Neural progenitor cell (in vitro differentiated cells): Measurements from ENCODE around the gene POLD3. TPM values are rescaled to one million over a fixed set of nuclear protein-coding genes. Genes with fewer than 3 reads are reported as not detected.
"Not testable (repeated sequence)": the region's sequence is repeated elsewhere in the genome, so short reads cannot be mapped to it uniquely, and the experiment has no call there.

Experiments
- DNase-seq: peaks from one replicate; pipeline ENCODE4 v3.0.0-alpha.2; 2016; ENCODE audit warnings: low spot score
- H2AFZ ChIP-seq: fragments of 200-600 bp; sonication (generic); replicated peaks from 2 replicates; pipeline ENCODE4 v1.6.1; 2016; ENCODE audit warnings: antibody characterized with exemption
- H3F3A ChIP-seq: fragments of 200-600 bp; sonication (generic); 2 replicates; pipeline ENCODE4 v1.6.1; 2016; ENCODE audit warnings: antibody characterized with exemption, low read depth
- H3K27ac ChIP-seq: fragments of 200-600 bp; sonication (generic); 2 replicates; pipeline ENCODE4 v1.5.1; 2016; ENCODE audit warnings: mild to moderate bottlenecking
- H3K27me3 ChIP-seq: fragments of 200-600 bp; sonication (generic); 2 replicates; pipeline ENCODE4 v1.6.1; 2016; ENCODE audit warnings: mild to moderate bottlenecking, moderate library complexity
- H3K36me3 ChIP-seq: fragments of 200-600 bp; sonication (generic); 2 replicates; pipeline ENCODE4 v1.5.1; 2016
- H3K4me1 ChIP-seq: fragments of 200-600 bp; sonication (generic); 2 replicates; pipeline ENCODE4 v1.6.1; 2016; ENCODE audit warnings: mixed run types
- H3K4me2 ChIP-seq: fragments of 200-600 bp; sonication (generic); 2 replicates; pipeline ENCODE4 v1.6.1; 2016
- H3K4me3 ChIP-seq: fragments of 200-600 bp; sonication (generic); 2 replicates; pipeline ENCODE4 v1.5.1; 2016
- H3K79me2 ChIP-seq: fragments of 200-600 bp; sonication (generic); 2 replicates; pipeline ENCODE4 v1.6.1; 2016; ENCODE audit warnings: low read depth
- H3K9ac ChIP-seq: fragments of 200-600 bp; sonication (generic); 2 replicates; pipeline ENCODE4 v1.6.1; 2016
- H3K9me3 ChIP-seq: fragments of 200-600 bp; sonication (generic); 2 replicates; pipeline ENCODE4 v1.5.1; 2016; ENCODE audit warnings: low read depth
- H4K20me1 ChIP-seq: fragments of 200-600 bp; sonication (generic); 2 replicates; pipeline ENCODE4 v1.6.1; 2016; ENCODE audit warnings: low read depth
- H3K27ac Mint-ChIP-seq: 3 replicates; pipeline ENCODE4 v1.8.0; 2021; ENCODE audit warnings: mixed read lengths
- H3K27me3 Mint-ChIP-seq: 2 replicates; pipeline ENCODE4 v1.8.0; 2022; ENCODE audit warnings: low read depth, mild to moderate bottlenecking, inconsistent platforms, moderate library complexity, mixed read lengths; ENCODE audit not compliant: insufficient read depth
- H3K36me3 Mint-ChIP-seq: 3 replicates; pipeline ENCODE4 v1.8.0; 2021; ENCODE audit warnings: mixed read lengths
- H3K4me1 Mint-ChIP-seq: 3 replicates; pipeline ENCODE4 v1.8.0; 2021; ENCODE audit warnings: mixed read lengths
- H3K4me3 Mint-ChIP-seq: 3 replicates; pipeline ENCODE4 v1.8.0; 2021; ENCODE audit warnings: mild to moderate bottlenecking, moderate library complexity, mixed read lengths
- H3K9me3 Mint-ChIP-seq: 3 replicates; pipeline ENCODE4 v1.8.0; 2020; ENCODE audit warnings: mixed read lengths
- CTCF ChIP-seq: fragments of 200-600 bp; sonication (generic); IDR thresholded peaks from 2 replicates; pipeline ENCODE4 v1.5.1; 2017; ENCODE audit warnings: antibody characterized with exemption, mild to moderate bottlenecking
- EZH2 ChIP-seq: fragments of 200-600 bp; sonication (generic); IDR thresholded peaks from 2 replicates; pipeline ENCODE4 v1.6.1; 2017; ENCODE audit warnings: antibody characterized with exemption, mild to moderate bottlenecking, moderate library complexity
- EZH2phosphoT487 ChIP-seq: fragments of 200-600 bp; sonication (generic); IDR thresholded peaks from 2 replicates; pipeline ENCODE4 v1.6.1; 2017; ENCODE audit warnings: antibody characterized with exemption
- total RNA-seq: library from RNA; depleted of rRNA; stranded (reverse); fragments of >200 nt; gene quantifications from 2 replicates; pipeline ENCODE4 v1.2.3, GENCODE V29; 2015; ENCODE audit warnings: low replicate concordance

Gene POLD3
- total RNA-seq, 1 donor from 2014 or later: 56.9 TPM

GRCh38 chr11:74648894-74649293, 56.5 kb downstream of the POLD3 start:
- Mint-ChIP-seq H3K4me1 (peaks cover 3% of the 10 kb centered on the region), H3K9me3 (no peaks in the 10 kb centered on the region), H3K27ac (no peak overlapping the region), H3K4me3 (no peak overlapping the region), H3K36me3 (peaks cover 25% of the 10 kb centered on the region), H3K27me3 (no peaks in the 10 kb centered on the region)
- peaks cover 7% of the 10 kb centered on the region for H4K20me1 ChIP-seq
- no peaks in the 10 kb centered on the region for H3F3A ChIP-seq
- H3K4me3 ChIP-seq: no peak overlapping the region
- H3K27me3 ChIP-seq: no peaks in the 10 kb centered on the region
- H3K36me3 ChIP-seq: no peaks in the 10 kb centered on the region
- H3K4me1 ChIP-seq: peaks cover 13% of the 10 kb centered on the region
- DNase-seq: no peak
- no peak overlapping the region for H3K9ac ChIP-seq
- no peak overlapping the region for H3K27ac ChIP-seq
- no peak for TF ChIP-seq EZH2
- H2AFZ ChIP-seq: no peak overlapping the region
- H3K4me2 ChIP-seq: no peak overlapping the region
- no peaks in the 10 kb centered on the region for H3K79me2 ChIP-seq
- H3K9me3 ChIP-seq: no peaks in the 10 kb centered on the region

GRCh38 chr11:74650498-74650897, 58.1 kb downstream of the POLD3 start:
- Mint-ChIP-seq H3K27ac (no peak overlapping the region), H3K4me3 (no peak overlapping the region), H3K9me3 (peaks cover 2% of the 10 kb centered on the region), H3K27me3 (no peaks in the 10 kb centered on the region), H3K36me3 (peaks cover 33% of the 10 kb centered on the region), H3K4me1 (peaks cover 3% of the 10 kb centered on the region)
- TF ChIP-seq CTCF (no peak), EZH2phosphoT487 (no peak), EZH2 (no peak)
- H3K4me2 ChIP-seq: no peak overlapping the region
- H3F3A ChIP-seq: no peaks in the 10 kb centered on the region
- H3K27ac ChIP-seq: no peak overlapping the region
- H2AFZ ChIP-seq: no peak overlapping the region
- no peaks in the 10 kb centered on the region for H3K79me2 ChIP-seq
- no peak overlapping the region for H3K9ac ChIP-seq
- DNase-seq: no peak
- H3K9me3 ChIP-seq: no peaks in the 10 kb centered on the region
- peaks cover 7% of the 10 kb centered on the region for H4K20me1 ChIP-seq
- no peaks in the 10 kb centered on the region for H3K27me3 ChIP-seq
- H3K36me3 ChIP-seq: no peaks in the 10 kb centered on the region
- H3K4me3 ChIP-seq: no peak overlapping the region
- H3K4me1 ChIP-seq: peaks cover 13% of the 10 kb centered on the region

GRCh38 chr11:74654976-74655375, 62.6 kb downstream of the POLD3 start:
- no peak for TF ChIP-seq CTCF
- TF ChIP-seq EZH2: no peak
- no peak for TF ChIP-seq EZH2phosphoT487
- Histone ChIP-seq H4K20me1 (no peaks in the 10 kb centered on the region), H3K27ac (no peak overlapping the region), H3K36me3 (peaks cover 4% of the 10 kb centered on the region), H3K9me3 (no peaks in the 10 kb centered on the region), H3K79me2 (no peaks in the 10 kb centered on the region), H3K4me3 (no peak overlapping the region), H3K9ac (no peak overlapping the region), H3K4me1 (no peaks in the 10 kb centered on the region), H3K27me3 (no peaks in the 10 kb centered on the region), H3K4me2 (no peak overlapping the region), H2AFZ (no peak overlapping the region), H3F3A (no peaks in the 10 kb centered on the region)
- H3K27me3 Mint-ChIP-seq: no peaks in the 10 kb centered on the region
- no peaks in the 10 kb centered on the region for H3K4me1 Mint-ChIP-seq
- H3K4me3 Mint-ChIP-seq: no peak overlapping the region
- H3K36me3 Mint-ChIP-seq: peaks cover 50% of the 10 kb centered on the region
- peaks cover 14% of the 10 kb centered on the region for H3K9me3 Mint-ChIP-seq
- H3K27ac Mint-ChIP-seq: no peak overlapping the region
- DNase-seq: no peak

GRCh38 chr11:74659124-74659523, 66.7 kb downstream of the POLD3 start:
- not testable (repeated sequence) for H3K4me1 ChIP-seq, H3K9me3 ChIP-seq, H3F3A ChIP-seq, H3K27ac ChIP-seq, H3K36me3 ChIP-seq, H3K27me3 ChIP-seq, H3K9ac ChIP-seq, DNase-seq, H3K4me1 Mint-ChIP-seq, H3K4me3 ChIP-seq, H3K27ac Mint-ChIP-seq, H3K4me2 ChIP-seq, H3K79me2 ChIP-seq, H4K20me1 ChIP-seq, H3K27me3 Mint-ChIP-seq, H2AFZ ChIP-seq, H3K4me3 Mint-ChIP-seq
- Mint-ChIP-seq H3K9me3 (peaks cover 18% of the 10 kb centered on the region), H3K36me3 (peaks cover 45% of the 10 kb centered on the region)
